Prostate gland (tissue), 2 donors: ENCODE measurements around the gene BRSK2. TPM values are rescaled to one million over a fixed set of nuclear protein-coding genes. Genes with fewer than 3 reads are reported as not detected.

Source experiments
- DNase-seq: peaks from one replicate; pipeline ENCODE4 v3.0.0-alpha.2; 2019; ENCODE audit warnings: low spot score
- H3K27ac ChIP-seq, 2 donors: fragments of 200-600 bp; sonication (generic); 2 replicates each; pipeline ENCODE4 v1.5.1; 2017 to 2019
- H3K27me3 ChIP-seq: fragments of 200-600 bp; sonication (generic); replicated peaks from 2 replicates; pipeline ENCODE4 v1.5.1; 2019; ENCODE audit not compliant: insufficient read depth
- H3K36me3 ChIP-seq, 2 donors: fragments of 200-600 bp; sonication (generic); 1 replicate in 1 of 2; 2 replicates in 1 of 2; pipeline versions ENCODE4 v1.5.1 to v1.8.1; 2017 to 2019
- H3K4me1 ChIP-seq: fragments of 200-600 bp; sonication (generic); replicated peaks from 2 replicates; pipeline ENCODE4 v1.5.1; 2019
- H3K4me3 ChIP-seq, 2 donors: fragments of 200-600 bp; sonication (generic); 2 replicates each; pipeline ENCODE4 v1.5.1; 2017 to 2019
- H3K9me3 ChIP-seq: fragments of 200-600 bp; sonication (generic); 2 replicates; pipeline ENCODE4 v1.5.1; 2017
- CTCF ChIP-seq, 4 experiments: fragments of 200-600 bp in 2 of 4; fragments of 450-650 bp in 2 of 4; sonication (generic) in 2 of 4; IDR thresholded peaks; 1 replicate in 3 of 4; 2 replicates in 1 of 4; pipeline ENCODE4 v1.5.1; 2016 to 2019; ENCODE audit warnings: antibody characterized with exemption in 4 of 4, mild to moderate bottlenecking in 2 of 4, moderate library complexity in 2 of 4
- POLR2A ChIP-seq: fragments of 450-650 bp; IDR thresholded peaks from one replicate; pipeline ENCODE4 v1.6.1; 2016; ENCODE audit warnings: antibody characterized with exemption, mild to moderate bottlenecking
- POLR2AphosphoS5 ChIP-seq: sonication (generic); formaldehyde crosslinking; IDR thresholded peaks from one replicate; pipeline ENCODE4 v1.6.1; 2017; ENCODE audit warnings: antibody characterized with exemption
- WGBS: methylation state at CpG from one replicate; pipeline ENCODE4 v1.1.5; 2018; 5-methylcytosine and 5-hydroxymethylcytosine counted together
- intact Hi-C: fragments of 100-400 bp; cut with DNase I; formaldehyde crosslinking; loops from one replicate; pipeline ENCODE4 v1.14.2; 2022
- total RNA-seq, 2 donors: library from RNA; depleted of rRNA; stranded (reverse); fragments of >200 nt; gene quantifications; one replicate each; pipeline ENCODE4 v1.1.0, GENCODE V29; 2016

BRSK2 gene
- total RNA-seq, 2 donors from 2014 or later: 0.96 to 29.7 TPM

GRCh38 chr11:1482581-1483444 lies 93.1 kb downstream of the BRSK2 start:
- H3K4me3 ChIP-seq: no peak overlapping the region
- peaks cover 6% of the 10 kb centered on the region for H3K4me1 ChIP-seq
- H3K27ac ChIP-seq: peak overlapping the region; percentile 60 to 66
- no peaks in the 10 kb centered on the region for H3K27me3 ChIP-seq
- intact Hi-C loops: no loop called here
- 90% methylated on average over 32 of the region's 32 CpGs for WGBS
- TF ChIP-seq CTCF (IDR thresholded peaks at IDR 0.05) (no peak), POLR2A (no peak), POLR2AphosphoS5 (no peak)
- H3K36me3 ChIP-seq: no peaks in the 10 kb centered on the region
- DNase-seq: no peak
- no peaks in the 10 kb centered on the region for H3K9me3 ChIP-seq

GRCh38 chr11:1483445-1483961 lies 93.8 kb downstream of the BRSK2 start:
- H3K4me1 ChIP-seq: peaks cover 10% of the 10 kb centered on the region
- no peak overlapping the region for H3K4me3 ChIP-seq
- no peaks in the 10 kb centered on the region for H3K27me3 ChIP-seq
- TF ChIP-seq CTCF (IDR thresholded peaks at IDR 0.05) (no peak), POLR2AphosphoS5 (no peak), POLR2A (no peak)
- H3K27ac ChIP-seq: peak overlapping the region; percentile 60 to 66
- no peaks in the 10 kb centered on the region for H3K36me3 ChIP-seq
- intact Hi-C loops: no loop called here
- no peak for DNase-seq
- 33% methylated on average over 5 of the region's 6 CpGs for WGBS
- no peaks in the 10 kb centered on the region for H3K9me3 ChIP-seq

- no peak for DNase-seq
- Histone ChIP-seq H3K9me3 (no peaks in the 10 kb centered on the region), H3K27me3 (no peaks in the 10 kb centered on the region), H3K4me1 (peaks cover 10% of the 10 kb centered on the region), H3K36me3 (no peaks in the 10 kb centered on the region), H3K27ac (peak overlapping the region in 1 of 2 donors; percentile 66), H3K4me3 (no peak overlapping the region)
- TF ChIP-seq POLR2A: no peak
- intact Hi-C loops: no loop called here
- 88% methylated on average over 17 of the region's 17 CpGs for WGBS
Measured at GRCh38 chr11:1484061-1484671, 94.4 kb downstream of the BRSK2 start.

GRCh38 chr11:1484695-1485503 lies 95.2 kb downstream of the BRSK2 start:
- Histone ChIP-seq H3K36me3 (no peaks in the 10 kb centered on the region), H3K4me1 (peaks cover 10% of the 10 kb centered on the region), H3K4me3 (no peak overlapping the region), H3K27ac (peak overlapping the region; percentile 12 to 27), H3K27me3 (no peaks in the 10 kb centered on the region), H3K9me3 (no peaks in the 10 kb centered on the region)
- DNase-seq: no peak
- no peak for TF ChIP-seq POLR2AphosphoS5
- TF ChIP-seq CTCF (IDR thresholded peaks at IDR 0.05): no peak
- no peak for TF ChIP-seq POLR2A
- intact Hi-C loops: no loop called here
- 59% methylated on average over 20 of the region's 20 CpGs for WGBS

- peak overlapping the region; percentile 27 to 41 for H3K27ac ChIP-seq
- no peaks in the 10 kb centered on the region for H3K36me3 ChIP-seq
- peak overlapping the region; percentile 8 to 9 for H3K4me3 ChIP-seq
- 72% methylated on average over 17 of the region's 17 CpGs for WGBS
- no peaks in the 10 kb centered on the region for H3K27me3 ChIP-seq
- intact Hi-C loops: no loop called here
- TF ChIP-seq CTCF (IDR thresholded peaks at IDR 0.05) (no peak), POLR2A (no peak)
- H3K4me1 ChIP-seq: peaks cover 10% of the 10 kb centered on the region
- DNase-seq: no peak
- H3K9me3 ChIP-seq: no peaks in the 10 kb centered on the region
Measured at GRCh38 chr11:1485504-1485885, 95.8 kb downstream of the BRSK2 start.
